H1 (cell line): ENCODE results near the gene GALNT17. TPM values are rescaled to one million over a fixed set of nuclear protein-coding genes. Genes with fewer than 3 reads are reported as not detected.

Experiments used
- CBX5 ChIP-seq: fragments of 300-800, 300-1000 bp; sonication (generic); IDR thresholded peaks from 2 replicates; pipeline ENCODE4 v1.7.1; 2016; ENCODE audit warnings: antibody characterized with exemption, low read length, low read depth
- CHD1 ChIP-seq: IDR thresholded peaks from 2 replicates; pipeline ENCODE4 v1.6.1; 2012; ENCODE audit warnings: low read depth, low read length, improper control_type of control experiment
- HDAC6 ChIP-seq: IDR thresholded peaks from one replicate; pipeline ENCODE4 v1.7.1; 2012; ENCODE audit warnings: low read depth, mild to moderate bottlenecking, inconsistent platforms, low read length, moderate library complexity
- NANOG ChIP-seq: IDR thresholded peaks from 2 replicates; pipeline ENCODE4 v1.6.1; 2011; ENCODE audit warnings: low read length, low read depth, mild to moderate bottlenecking, inconsistent platforms; ENCODE audit not compliant: insufficient read depth, poor library complexity, severe bottlenecking
- NRF1 ChIP-seq: IDR thresholded peaks from 2 replicates; pipeline ENCODE4 v1.6.1; 2011; ENCODE audit warnings: mild to moderate bottlenecking, low read depth, low read length, improper control_type of control experiment
- POLR2A ChIP-seq, 2 experiments: IDR thresholded peaks; 1 replicate in 1 of 2; 2 replicates in 1 of 2; pipeline ENCODE4 v1.6.1; 2011; ENCODE audit warnings: low read depth in 2 of 2, low read length in 2 of 2, mild to moderate bottlenecking in 2 of 2; ENCODE audit errors: control extremely low read depth in 1 of 2
- RAD21 ChIP-seq, 2 experiments: IDR thresholded peaks in 1 of 2; conservative IDR thresholded peaks in 1 of 2; 2 replicates each; pipeline ENCODE4 v1.6.1; 2011; ENCODE audit warnings: low read depth in 2 of 2, low read length in 2 of 2, improper control_type of control experiment in 1 of 2, inconsistent platforms in 1 of 2, mild to moderate bottlenecking in 1 of 2, moderate library complexity in 1 of 2
- RFX5 ChIP-seq: IDR thresholded peaks from 2 replicates; pipeline ENCODE4 v1.6.1; 2011; ENCODE audit warnings: low read depth, low read length, improper control_type of control experiment, borderline replicate concordance
- SIX5 ChIP-seq: IDR thresholded peaks from 2 replicates; pipeline ENCODE4 v1.6.1; 2011; ENCODE audit warnings: mild to moderate bottlenecking, low read depth, low read length
- TAF1 ChIP-seq: IDR thresholded peaks from 2 replicates; pipeline ENCODE4 v1.6.1; 2011; ENCODE audit warnings: mild to moderate bottlenecking, low read depth, low read length
- YY1 ChIP-seq: IDR thresholded peaks from 2 replicates; pipeline ENCODE4 v1.6.1; 2011; ENCODE audit warnings: low read depth, mild to moderate bottlenecking, low read length
- ZNF274 ChIP-seq: IDR thresholded peaks from 2 replicates; pipeline ENCODE4 v1.7.0; 2012; ENCODE audit warnings: low read length, borderline replicate concordance; ENCODE audit errors: extremely low read depth
- polyA plus RNA-seq, 7 experiments: library from polyadenylated mRNA; depleted of rRNA in 3 of 7; stranded (reverse) in 5 of 7; unstranded in 2 of 7; fragments of >200 nt in 5 of 7; fragments of 200-250 nt in 2 of 7; gene quantifications; 1 replicate in 5 of 7; 2 replicates in 1 of 7; 4 replicates in 1 of 7; pipeline versions ENCODE4 v1.2.1 to v1.2.3, GENCODE V29; 2011 to 2013; ENCODE audit warnings: missing spikeins in 2 of 7, mixed read lengths in 2 of 7
- total RNA-seq: library from RNA; stranded (reverse); fragmentation: NEBNext Ultra II Directional; extraction: Animal tissue kit (Norgen Biotek cat#: 25700); gene quantifications from 2 replicates; pipeline ENCODE4 v1.2.1, GENCODE V29; 2021
- TF ChIP-seq, protein P1 (sequence below): IDR thresholded peaks from 2 replicates; pipeline ENCODE4 v1.6.1; 2011; ENCODE audit warnings: low read length, improper control_type of control experiment

Gene GALNT17
- total and polyA plus RNA-seq, 2 of the 8 experiments (the other 6 are each of a cell fraction or from before 2014, with no cell fraction given) = 37.7 to 47.0 TPM

DNA sequence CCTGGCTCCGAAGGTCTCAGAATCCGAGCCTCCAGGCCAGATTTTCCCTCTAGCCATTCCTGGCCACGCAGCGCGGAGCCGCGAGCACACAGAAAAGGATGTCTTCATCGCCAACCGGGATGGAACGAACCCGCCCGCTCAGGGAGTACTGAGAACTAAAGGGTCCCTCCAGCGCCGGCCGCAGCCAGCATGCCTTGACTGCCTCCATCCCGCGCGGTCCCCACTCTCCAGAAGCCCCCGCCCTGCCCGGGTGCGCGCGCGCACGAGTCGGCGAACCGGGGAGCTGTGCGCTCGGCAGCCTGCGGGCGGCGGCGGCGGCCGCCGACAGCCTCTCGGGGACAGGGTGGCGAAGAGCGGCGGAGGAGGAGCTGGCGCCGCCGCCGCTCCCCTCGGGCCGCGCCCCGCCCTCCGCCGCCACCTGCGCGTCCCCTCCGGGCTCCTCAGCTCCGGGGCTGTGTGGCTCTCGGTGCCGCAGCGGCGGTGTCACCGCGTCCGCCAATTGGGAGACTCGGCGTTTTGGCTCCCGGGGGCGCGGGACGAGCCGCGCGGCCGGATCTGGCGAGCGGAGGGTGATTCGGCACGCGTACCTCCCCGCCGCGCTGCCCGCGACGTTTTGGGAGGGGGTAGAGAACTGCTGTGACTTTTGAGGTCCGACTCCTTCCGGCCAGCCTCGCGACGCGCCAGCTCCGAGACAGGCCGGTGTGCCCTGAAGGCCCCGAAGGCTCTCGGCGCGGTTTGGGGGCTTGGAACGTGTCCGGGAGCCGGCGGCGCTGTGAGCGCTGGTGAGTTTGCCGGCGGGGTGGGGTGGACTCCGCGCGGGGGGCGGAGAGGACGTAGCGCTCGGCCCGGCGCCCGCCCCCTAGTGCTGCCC, 453 bp upstream of the GALNT17 start (continued):
- TF ChIP-seq NRF1 (no peak; the same call in 1 of the 2 replicates), RFX5 (no peak), NANOG (no peak), RAD21 (IDR thresholded peaks at IDR 0.05 in 1 of 2, conservative IDR thresholded peaks at IDR 0.05 in 1 of 2; ENCODE audit: low read depth in 2 of 2, low read length in 2 of 2) (peak in 1 of 2 experiments; percentile 38; a peak in 2 of 4 replicates), YY1 (no peak), TAF1 (peak; percentile 48; the same call in 1 of the 2 replicates), HDAC6 (no peak), POLR2A (IDR thresholded peaks at IDR 0.05; ENCODE audit: control extremely low read depth in 1 of 2, low read depth in 2 of 2, low read length in 2 of 2) (peak in 1 of 2 experiments; percentile 55; a peak in 2 of 3 replicates), ZNF274 (no peak), SIX5 (no peak), CBX5 (no peak), CHD1 (no peak)
- TF ChIP-seq, protein P1, sequence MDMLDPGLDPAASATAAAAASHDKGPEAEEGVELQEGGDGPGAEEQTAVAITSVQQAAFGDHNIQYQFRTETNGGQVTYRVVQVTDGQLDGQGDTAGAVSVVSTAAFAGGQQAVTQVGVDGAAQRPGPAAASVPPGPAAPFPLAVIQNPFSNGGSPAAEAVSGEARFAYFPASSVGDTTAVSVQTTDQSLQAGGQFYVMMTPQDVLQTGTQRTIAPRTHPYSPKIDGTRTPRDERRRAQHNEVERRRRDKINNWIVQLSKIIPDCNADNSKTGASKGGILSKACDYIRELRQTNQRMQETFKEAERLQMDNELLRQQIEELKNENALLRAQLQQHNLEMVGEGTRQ = no peak
